Measurements from ENCODE around the gene NDUFC1. TPM values are rescaled to one million over a fixed set of nuclear protein-coding genes. Genes with fewer than 3 reads are reported as not detected.

NDUFC1 gene
- total RNA-seq, 1 donor from 2014 or later, result 16.5 TPM

DNA sequence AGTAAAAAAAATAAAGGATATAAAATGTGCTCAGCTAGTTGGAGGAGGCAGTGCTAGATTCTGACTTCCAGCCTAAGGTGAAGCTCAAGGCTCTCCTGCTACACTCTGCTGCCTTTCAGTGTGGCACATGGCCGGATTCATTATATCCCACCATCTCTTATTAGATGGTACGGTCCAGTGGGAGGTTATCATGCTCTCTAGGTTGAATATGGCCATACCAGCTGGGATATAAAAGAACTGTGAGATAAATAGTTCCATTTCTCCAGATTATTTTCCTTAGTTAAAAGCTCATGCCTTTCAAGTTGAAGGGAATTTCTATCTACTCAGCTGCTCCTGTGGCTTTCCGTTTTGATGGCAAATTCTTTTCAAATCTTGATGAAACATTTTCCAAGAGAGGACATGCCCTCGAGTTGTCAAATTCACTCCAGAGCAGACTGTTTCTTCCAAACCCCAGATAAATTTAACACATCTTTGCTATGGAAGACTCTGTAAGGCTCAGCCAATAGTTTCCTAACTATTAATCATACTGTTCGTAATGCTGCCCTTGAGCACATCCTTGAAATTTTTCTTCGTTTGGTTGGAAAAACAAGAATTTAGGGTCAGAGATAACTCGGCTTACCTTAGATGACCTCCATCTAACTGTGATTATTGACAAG is 20.1 kb downstream of the NDUFC1 start:
- H3K4me1 ChIP-seq, result peaks cover 11% of the 10 kb centered on the region
- intact Hi-C loops (cut with DNase I), result no loop called here
- no peaks in the 10 kb centered on the region for H3K36me3 ChIP-seq
- DNase-seq (ENCODE audit: extremely low spot score in 2 of 2), result no peak
- H3K27me3 ChIP-seq, result no peaks in the 10 kb centered on the region
- H3K9me3 ChIP-seq, result no peaks in the 10 kb centered on the region
- TF ChIP-seq, protein P1, sequence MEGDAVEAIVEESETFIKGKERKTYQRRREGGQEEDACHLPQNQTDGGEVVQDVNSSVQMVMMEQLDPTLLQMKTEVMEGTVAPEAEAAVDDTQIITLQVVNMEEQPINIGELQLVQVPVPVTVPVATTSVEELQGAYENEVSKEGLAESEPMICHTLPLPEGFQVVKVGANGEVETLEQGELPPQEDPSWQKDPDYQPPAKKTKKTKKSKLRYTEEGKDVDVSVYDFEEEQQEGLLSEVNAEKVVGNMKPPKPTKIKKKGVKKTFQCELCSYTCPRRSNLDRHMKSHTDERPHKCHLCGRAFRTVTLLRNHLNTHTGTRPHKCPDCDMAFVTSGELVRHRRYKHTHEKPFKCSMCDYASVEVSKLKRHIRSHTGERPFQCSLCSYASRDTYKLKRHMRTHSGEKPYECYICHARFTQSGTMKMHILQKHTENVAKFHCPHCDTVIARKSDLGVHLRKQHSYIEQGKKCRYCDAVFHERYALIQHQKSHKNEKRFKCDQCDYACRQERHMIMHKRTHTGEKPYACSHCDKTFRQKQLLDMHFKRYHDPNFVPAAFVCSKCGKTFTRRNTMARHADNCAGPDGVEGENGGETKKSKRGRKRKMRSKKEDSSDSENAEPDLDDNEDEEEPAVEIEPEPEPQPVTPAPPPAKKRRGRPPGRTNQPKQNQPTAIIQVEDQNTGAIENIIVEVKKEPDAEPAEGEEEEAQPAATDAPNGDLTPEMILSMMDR (IDR thresholded peaks at IDR 0.05), result no peak
- no peak for TF ChIP-seq POLR2A (IDR thresholded peaks at IDR 0.05)
- no peak for TF ChIP-seq POLR2AphosphoS5 (IDR thresholded peaks at IDR 0.05; ENCODE audit: insufficient read depth in 1 of 2, low read depth in 1 of 2)
- no peak overlapping the region for H3K27ac ChIP-seq
- no peak overlapping the region for H3K4me3 ChIP-seq

DNA sequence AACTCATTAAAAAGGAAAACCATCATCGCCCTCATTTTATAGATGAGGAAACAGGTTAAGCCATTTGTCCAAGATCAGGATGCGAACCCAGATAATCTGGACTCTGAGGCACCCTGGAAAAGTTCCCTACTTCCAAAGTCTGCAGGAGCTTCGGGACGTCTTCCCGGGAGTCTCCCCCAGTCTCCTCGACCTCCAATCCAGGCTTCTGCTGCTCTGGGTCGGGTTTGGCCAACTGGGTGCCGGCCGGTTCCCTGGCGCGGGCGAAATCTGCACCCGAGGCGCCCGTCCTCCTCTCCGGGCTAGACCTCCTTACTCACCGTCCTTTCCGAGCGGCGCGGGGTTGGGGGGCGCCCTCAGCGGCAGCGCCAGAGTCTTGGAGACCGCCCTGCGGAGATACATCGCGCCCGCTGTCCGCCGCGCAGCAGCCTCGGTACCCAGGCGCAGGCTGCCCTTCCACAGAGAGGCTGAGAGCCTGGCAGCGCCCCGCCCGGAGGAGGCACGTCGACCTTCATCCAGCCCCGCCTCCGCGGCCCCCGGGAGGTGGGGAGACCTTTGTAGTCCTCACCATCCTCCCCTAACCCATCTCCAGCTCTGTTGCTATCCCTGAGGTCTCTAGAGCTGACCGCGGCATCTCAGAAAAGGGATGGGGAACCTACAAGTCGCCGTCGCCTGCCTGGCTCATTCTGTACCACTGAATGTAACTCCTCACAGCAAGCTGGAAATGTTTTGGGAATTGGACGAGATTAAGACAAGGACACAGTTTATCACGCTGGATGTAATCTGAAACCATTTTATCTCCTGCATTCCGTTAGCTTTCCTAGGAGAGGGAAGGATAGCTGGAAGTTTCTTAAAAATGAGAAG is 22.3 kb downstream of the NDUFC1 start, which contains the start of gene MGARP:
TSS of gene MGARP (minus strand) at position 466 of the 861 bp plus-strand sequence. CDS start at position 399, 67 bp downstream.
- Histone ChIP-seq H3K36me3 (no peaks in the 10 kb centered on the region), H3K27ac (peak within 1 kb of the TSS; percentile 50), H3K9me3 (no peaks in the 10 kb centered on the region), H3K27me3 (no peaks in the 10 kb centered on the region), H3K4me1 (peaks cover 11% of the 10 kb centered on the region), H3K4me3 (peak within 1 kb of the TSS; percentile 52 to 57)
- intact Hi-C loops (cut with DNase I), result no loop called here
- no peak for TF ChIP-seq POLR2AphosphoS5 (IDR thresholded peaks at IDR 0.05; ENCODE audit: insufficient read depth in 1 of 2, low read depth in 1 of 2)
- TF ChIP-seq, protein P1 (IDR thresholded peaks at IDR 0.05), result no peak
- TF ChIP-seq POLR2A (IDR thresholded peaks at IDR 0.05), result no peak
- no peak for DNase-seq (ENCODE audit: extremely low spot score in 2 of 2)

DNA sequence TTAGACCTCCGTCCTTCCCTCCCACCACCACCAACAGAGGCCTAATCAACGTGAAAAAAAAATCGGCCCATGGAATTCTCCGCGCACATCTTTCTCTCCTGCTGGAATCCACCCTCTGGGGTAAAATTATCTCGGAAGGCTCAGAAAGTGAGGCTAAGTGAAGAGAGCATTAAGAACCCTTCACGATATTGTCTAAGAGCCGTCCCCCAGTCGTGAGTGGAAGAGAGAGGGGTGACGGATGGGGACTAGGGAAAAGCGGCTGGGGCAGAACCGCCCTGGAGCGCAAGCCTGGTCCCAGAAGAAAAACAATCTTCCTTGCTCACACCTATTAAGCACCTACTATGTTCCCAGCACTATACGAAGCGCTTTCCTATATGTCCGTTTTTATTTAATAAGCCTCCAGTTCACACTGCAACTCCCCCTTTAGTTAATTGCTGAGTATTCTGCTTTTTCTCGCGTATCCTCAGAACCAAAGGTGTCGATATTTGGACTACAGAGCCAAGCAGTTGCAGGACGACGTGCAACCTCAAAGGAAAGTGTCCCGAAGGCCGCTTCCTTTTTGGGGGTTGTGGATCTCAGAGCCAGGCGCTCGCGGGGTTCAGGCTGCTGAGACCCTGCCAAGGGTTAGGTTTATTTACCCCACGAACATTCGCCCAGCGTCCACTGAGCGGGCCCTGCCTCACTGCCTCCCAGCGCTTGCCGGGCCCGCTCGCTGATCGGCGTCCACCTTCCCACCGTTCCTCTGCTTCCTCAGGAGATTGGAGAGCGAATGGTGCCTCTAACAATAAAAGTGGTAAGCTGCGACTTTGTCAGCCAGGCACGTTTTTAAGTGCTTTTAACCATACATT is 23.1 kb downstream of the NDUFC1 start:
- intact Hi-C loops (cut with DNase I), result no loop called here

DNA sequence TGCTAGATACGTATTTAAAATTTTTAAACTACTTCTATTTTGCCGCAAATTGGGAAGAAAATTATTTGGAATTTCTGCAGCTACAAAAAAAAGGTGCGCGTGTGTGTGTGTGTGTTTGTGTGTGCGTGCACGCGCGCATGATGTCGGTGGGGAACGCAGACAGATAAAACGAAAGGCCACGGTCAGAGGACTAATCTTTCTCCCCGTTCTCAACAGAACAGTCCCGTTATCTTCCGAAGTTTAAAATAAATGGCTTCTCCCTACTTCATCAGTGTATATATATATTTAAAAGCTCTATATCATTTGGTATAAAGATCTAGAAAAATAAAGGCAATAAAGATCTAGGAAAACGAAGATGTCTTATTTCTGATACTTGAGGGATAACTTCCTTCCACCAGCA is 23.8 kb downstream of the NDUFC1 start:
- Histone ChIP-seq H3K27me3 (no peaks in the 10 kb centered on the region), H3K4me3 (peak overlapping the region in 1 of 2 donors; percentile 52)
- intact Hi-C loops (cut with DNase I), result no loop called here

More for the DNA sequence above, 23.1 kb downstream of the NDUFC1 start:
- H3K4me1 ChIP-seq, result peaks cover 11% of the 10 kb centered on the region
- TF ChIP-seq POLR2A (IDR thresholded peaks at IDR 0.05) (no peak), POLR2AphosphoS5 (IDR thresholded peaks at IDR 0.05; ENCODE audit: insufficient read depth in 1 of 2, low read depth in 1 of 2) (no peak)
- TF ChIP-seq, protein P1 (IDR thresholded peaks at IDR 0.05), result no peak
- DNase-seq (ENCODE audit: extremely low spot score in 2 of 2), result no peak
- peak overlapping the region; percentile 52 to 57 for H3K4me3 ChIP-seq
- no peaks in the 10 kb centered on the region for H3K36me3 ChIP-seq
- H3K27ac ChIP-seq, result peak overlapping the region; percentile 50
- H3K9me3 ChIP-seq, result no peaks in the 10 kb centered on the region
- H3K27me3 ChIP-seq, result no peaks in the 10 kb centered on the region

More for the DNA sequence above, 23.8 kb downstream of the NDUFC1 start:
- TF ChIP-seq POLR2A (IDR thresholded peaks at IDR 0.05), result no peak
- no peak for TF ChIP-seq POLR2AphosphoS5 (IDR thresholded peaks at IDR 0.05; ENCODE audit: insufficient read depth in 1 of 2, low read depth in 1 of 2)
- TF ChIP-seq, protein P1 (IDR thresholded peaks at IDR 0.05), result no peak
- Histone ChIP-seq H3K27ac (no peak overlapping the region), H3K9me3 (no peaks in the 10 kb centered on the region), H3K36me3 (no peaks in the 10 kb centered on the region), H3K4me1 (peaks cover 11% of the 10 kb centered on the region)
- DNase-seq (ENCODE audit: extremely low spot score in 2 of 2), result no peak
